Panc1 (cell line): ENCODE measurements around the gene GXYLT1. TPM values are rescaled to one million over a fixed set of nuclear protein-coding genes. Genes with fewer than 3 reads are reported as not detected.

Experiments used
- ATAC-seq: fragments of 200-7000 bp; cut with Tn5 transposase; 2 replicates; pipeline ENCODE4 v1.9.1; 2020; ENCODE audit warnings: mild to moderate bottlenecking, moderate library complexity
- BruUV-seq: library from RNA; stranded (reverse); fragments of 400-500 nt; replicated peaks from 2 replicates; lab custom pipeline; 2021; lab: Mats Ljungman, UMichigan
- CTCF ChIA-PET: fragments of 300-600 bp; sonication (Branson Sonifier 250); formaldehyde crosslinking; loops from one replicate; lab custom pipeline; 2022; ENCODE audit warnings: antibody characterized with exemption; lab: Charles Lee
- POLR2A ChIA-PET: fragments of 300-600 bp; sonication (Branson Sonifier 250); formaldehyde crosslinking; loops from one replicate; lab custom pipeline; 2022; ENCODE audit warnings: antibody characterized with exemption; lab: Charles Lee
- DNase-seq: peaks from one replicate; pipeline ENCODE4 v3.0.0-alpha.2; 2010; ENCODE audit warnings: low read depth, low spot score
- H3K27ac ChIP-seq: 2 replicates; pipeline ENCODE4 v1.5.1; 2011; ENCODE audit warnings: mild to moderate bottlenecking, low read length, inconsistent platforms
- H3K27me3 ChIP-seq: fragments of 200-500 bp; sonication (Bioruptor generic); 2 replicates; pipeline ENCODE4 v1.6.0; 2014; ENCODE audit warnings: low read length, inconsistent platforms; ENCODE audit not compliant: control insufficient read depth, insufficient read depth
- H3K36me3 ChIP-seq: fragments of 200-500 bp; sonication (Bioruptor generic); 2 replicates; pipeline ENCODE4 v1.5.1; 2014; ENCODE audit warnings: inconsistent platforms, mild to moderate bottlenecking, low read length, moderate library complexity; ENCODE audit not compliant: control insufficient read depth, insufficient read depth
- H3K4me1 ChIP-seq: 2 replicates; pipeline ENCODE4 v1.5.1; 2011; ENCODE audit warnings: inconsistent platforms, mild to moderate bottlenecking, low read length, moderate library complexity; ENCODE audit not compliant: control insufficient read depth, insufficient read depth
- H3K4me3 ChIP-seq, 2 experiments: 2 replicates each; pipeline ENCODE4 v1.5.1; 2011 to 2012; ENCODE audit warnings: low read depth in 2 of 2, low read length in 2 of 2, mild to moderate bottlenecking in 2 of 2, inconsistent platforms in 1 of 2, moderate library complexity in 1 of 2
- H3K9me3 ChIP-seq: fragments of 200-500 bp; sonication (Bioruptor generic); 2 replicates; pipeline ENCODE4 v1.5.1; 2014; ENCODE audit warnings: low read depth, mild to moderate bottlenecking, inconsistent platforms, low read length, moderate library complexity; ENCODE audit not compliant: control insufficient read depth, insufficient read depth
- POLR2AphosphoS5 ChIP-seq: IDR thresholded peaks from 2 replicates; pipeline ENCODE4 v1.6.1; 2012; ENCODE audit warnings: mild to moderate bottlenecking, low read depth, low read length, moderate library complexity
- SIN3A ChIP-seq: IDR thresholded peaks from 2 replicates; pipeline ENCODE4 v1.6.1; 2012; ENCODE audit warnings: low read depth, mild to moderate bottlenecking, low read length, moderate library complexity, borderline replicate concordance; ENCODE audit not compliant: insufficient read depth
- TCF7L2 ChIP-seq: IDR thresholded peaks from 2 replicates; pipeline ENCODE4 v1.6.1; 2011; ENCODE audit warnings: mild to moderate bottlenecking, low read depth, low read length, inconsistent platforms
- in situ Hi-C: cut with HindIII; loops from 2 replicates; pipeline ENCODE4 v1.10.0; 2016; ENCODE audit warnings: low sequenced_read_pairs, low pct_unique_long_range_greater_than_20kb
- intact Hi-C: fragments of 100-400 bp; cut with micrococcal nuclease; formaldehyde crosslinking; loops from one replicate; pipeline ENCODE4 v1.10.0; 2022; ENCODE audit not compliant: unreplicated experiment
- total RNA-seq: library from RNA; stranded (reverse); gene quantifications from one replicate; pipeline ENCODE4 v1.2.1, GENCODE V29; 2021; ENCODE audit not compliant: unreplicated experiment
- TF ChIP-seq, protein P1 (sequence below), 2 experiments: IDR thresholded peaks; 2 replicates each; pipeline ENCODE4 v1.6.1; 2011 to 2012; ENCODE audit warnings: low read depth in 2 of 2, control low read depth in 1 of 2, low read length in 1 of 2, mild to moderate bottlenecking in 1 of 2, moderate library complexity in 1 of 2; ENCODE audit not compliant: insufficient read depth in 1 of 2
- TF ChIP-seq, protein P2 (sequence below): fragments of 450-650 bp; IDR thresholded peaks from 2 replicates; pipeline ENCODE4 v1.5.1; 2017; ENCODE audit warnings: mild to moderate bottlenecking

Gene GXYLT1
- total RNA-seq, 1 experiment from 2014 or later = 17.4 TPM

DNA sequence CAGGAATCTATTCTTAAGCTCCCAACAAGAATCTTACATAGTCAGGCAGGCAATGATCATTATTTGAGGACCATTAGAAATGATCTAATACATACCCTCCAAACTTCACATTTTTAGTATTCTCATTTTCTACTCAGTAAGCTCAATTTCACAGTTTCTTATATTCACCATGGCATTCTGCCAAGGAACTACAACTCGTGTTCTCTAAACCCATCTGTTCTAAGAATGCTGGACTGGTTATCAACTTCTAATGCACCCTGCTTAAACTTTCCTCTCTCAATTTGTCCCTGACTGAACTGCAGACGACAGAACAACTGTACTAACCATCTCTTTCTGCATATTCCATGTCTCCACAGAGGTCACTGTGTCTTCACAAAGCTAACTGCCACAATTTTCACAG is 58.6 kb downstream of the GXYLT1 start:
- Histone ChIP-seq H3K4me1 (no peaks in the 10 kb centered on the region), H3K9me3 (no peaks in the 10 kb centered on the region), H3K27ac (no peak overlapping the region), H3K36me3 (peaks cover 3% of the 10 kb centered on the region), H3K27me3 (no peaks in the 10 kb centered on the region), H3K4me3 (no peak overlapping the region)
- CTCF ChIA-PET = no interaction called here
- DNase-seq (no peak), ATAC-seq (no peak)
- no TSS peak for BruUV-seq
- POLR2A ChIA-PET = no interaction called here
- TF ChIP-seq POLR2AphosphoS5 (no peak), SIN3A (no peak), TCF7L2 (no peak)
- TF ChIP-seq, protein P1, sequence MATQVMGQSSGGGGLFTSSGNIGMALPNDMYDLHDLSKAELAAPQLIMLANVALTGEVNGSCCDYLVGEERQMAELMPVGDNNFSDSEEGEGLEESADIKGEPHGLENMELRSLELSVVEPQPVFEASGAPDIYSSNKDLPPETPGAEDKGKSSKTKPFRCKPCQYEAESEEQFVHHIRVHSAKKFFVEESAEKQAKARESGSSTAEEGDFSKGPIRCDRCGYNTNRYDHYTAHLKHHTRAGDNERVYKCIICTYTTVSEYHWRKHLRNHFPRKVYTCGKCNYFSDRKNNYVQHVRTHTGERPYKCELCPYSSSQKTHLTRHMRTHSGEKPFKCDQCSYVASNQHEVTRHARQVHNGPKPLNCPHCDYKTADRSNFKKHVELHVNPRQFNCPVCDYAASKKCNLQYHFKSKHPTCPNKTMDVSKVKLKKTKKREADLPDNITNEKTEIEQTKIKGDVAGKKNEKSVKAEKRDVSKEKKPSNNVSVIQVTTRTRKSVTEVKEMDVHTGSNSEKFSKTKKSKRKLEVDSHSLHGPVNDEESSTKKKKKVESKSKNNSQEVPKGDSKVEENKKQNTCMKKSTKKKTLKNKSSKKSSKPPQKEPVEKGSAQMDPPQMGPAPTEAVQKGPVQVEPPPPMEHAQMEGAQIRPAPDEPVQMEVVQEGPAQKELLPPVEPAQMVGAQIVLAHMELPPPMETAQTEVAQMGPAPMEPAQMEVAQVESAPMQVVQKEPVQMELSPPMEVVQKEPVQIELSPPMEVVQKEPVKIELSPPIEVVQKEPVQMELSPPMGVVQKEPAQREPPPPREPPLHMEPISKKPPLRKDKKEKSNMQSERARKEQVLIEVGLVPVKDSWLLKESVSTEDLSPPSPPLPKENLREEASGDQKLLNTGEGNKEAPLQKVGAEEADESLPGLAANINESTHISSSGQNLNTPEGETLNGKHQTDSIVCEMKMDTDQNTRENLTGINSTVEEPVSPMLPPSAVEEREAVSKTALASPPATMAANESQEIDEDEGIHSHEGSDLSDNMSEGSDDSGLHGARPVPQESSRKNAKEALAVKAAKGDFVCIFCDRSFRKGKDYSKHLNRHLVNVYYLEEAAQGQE (IDR thresholded peaks at IDR 0.05; ENCODE audit: insufficient read depth in 1 of 2, low read depth in 2 of 2, low read length in 1 of 2) = no peak
- TF ChIP-seq, protein P2, sequence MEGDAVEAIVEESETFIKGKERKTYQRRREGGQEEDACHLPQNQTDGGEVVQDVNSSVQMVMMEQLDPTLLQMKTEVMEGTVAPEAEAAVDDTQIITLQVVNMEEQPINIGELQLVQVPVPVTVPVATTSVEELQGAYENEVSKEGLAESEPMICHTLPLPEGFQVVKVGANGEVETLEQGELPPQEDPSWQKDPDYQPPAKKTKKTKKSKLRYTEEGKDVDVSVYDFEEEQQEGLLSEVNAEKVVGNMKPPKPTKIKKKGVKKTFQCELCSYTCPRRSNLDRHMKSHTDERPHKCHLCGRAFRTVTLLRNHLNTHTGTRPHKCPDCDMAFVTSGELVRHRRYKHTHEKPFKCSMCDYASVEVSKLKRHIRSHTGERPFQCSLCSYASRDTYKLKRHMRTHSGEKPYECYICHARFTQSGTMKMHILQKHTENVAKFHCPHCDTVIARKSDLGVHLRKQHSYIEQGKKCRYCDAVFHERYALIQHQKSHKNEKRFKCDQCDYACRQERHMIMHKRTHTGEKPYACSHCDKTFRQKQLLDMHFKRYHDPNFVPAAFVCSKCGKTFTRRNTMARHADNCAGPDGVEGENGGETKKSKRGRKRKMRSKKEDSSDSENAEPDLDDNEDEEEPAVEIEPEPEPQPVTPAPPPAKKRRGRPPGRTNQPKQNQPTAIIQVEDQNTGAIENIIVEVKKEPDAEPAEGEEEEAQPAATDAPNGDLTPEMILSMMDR = no peak
- in situ Hi-C loops = no loop called here
- intact Hi-C loops = no loop called here

- Histone ChIP-seq H3K27me3 (no peaks in the 10 kb centered on the region), H3K4me3 (no peak overlapping the region), H3K36me3 (peaks cover 3% of the 10 kb centered on the region), H3K27ac (no peak overlapping the region), H3K9me3 (no peaks in the 10 kb centered on the region), H3K4me1 (no peaks in the 10 kb centered on the region)
- TF ChIP-seq TCF7L2 = no peak
- TF ChIP-seq SIN3A = no peak
- TF ChIP-seq, protein P2 = no peak
- TF ChIP-seq POLR2AphosphoS5 = no peak
- TF ChIP-seq, protein P1 (IDR thresholded peaks at IDR 0.05; ENCODE audit: insufficient read depth in 1 of 2, low read depth in 2 of 2, low read length in 1 of 2) = no peak
- ChIA-PET POLR2A (no interaction called here), CTCF (no interaction called here)
- no TSS peak for BruUV-seq
- in situ Hi-C loops = no loop called here
- intact Hi-C loops = no loop called here
- DNase-seq (no peak), ATAC-seq (no peak)
Observed at GRCh38 chr12:42085594-42085993, 59.1 kb downstream of the GXYLT1 start.
